GM19351 (cell line): Measurements from ENCODE around the gene GPR135.
"Not testable (repeated sequence)": the region's sequence is repeated elsewhere in the genome, so short reads cannot be mapped to it uniquely, and the experiment has no call there.

Experiments used
- ATAC-seq: cut with Tn5 transposase; IDR thresholded peaks from one replicate; pipeline ENCODE4 v1.9.1; 2021; ENCODE audit warnings: mild to moderate bottlenecking, moderate library complexity; ENCODE audit not compliant: unreplicated experiment

The GPR135 gene

DNA sequence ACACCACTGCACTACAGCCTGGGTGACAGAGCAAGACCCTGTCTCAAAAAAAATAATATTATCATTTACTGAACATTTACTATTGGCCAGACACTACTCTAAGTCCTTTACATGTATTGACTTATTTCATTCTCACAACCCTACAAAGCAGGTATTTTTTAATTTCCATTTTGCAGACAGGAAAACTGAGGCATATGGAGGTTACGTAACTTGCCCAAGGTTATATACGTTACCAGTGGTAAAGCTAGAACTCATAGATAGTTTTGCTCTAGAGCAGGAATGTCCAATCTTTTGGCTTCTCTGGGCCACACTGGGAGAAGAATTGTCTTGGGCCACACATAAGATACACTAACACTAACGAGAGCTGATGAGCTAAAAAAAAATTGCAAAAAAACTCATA, 13.4 kb upstream of the GPR135 start:
- no peak for ATAC-seq

GRCh38 chr14:59475709-59476108, 10.5 kb upstream of the GPR135 start:
- ATAC-seq, result no peak

DNA sequence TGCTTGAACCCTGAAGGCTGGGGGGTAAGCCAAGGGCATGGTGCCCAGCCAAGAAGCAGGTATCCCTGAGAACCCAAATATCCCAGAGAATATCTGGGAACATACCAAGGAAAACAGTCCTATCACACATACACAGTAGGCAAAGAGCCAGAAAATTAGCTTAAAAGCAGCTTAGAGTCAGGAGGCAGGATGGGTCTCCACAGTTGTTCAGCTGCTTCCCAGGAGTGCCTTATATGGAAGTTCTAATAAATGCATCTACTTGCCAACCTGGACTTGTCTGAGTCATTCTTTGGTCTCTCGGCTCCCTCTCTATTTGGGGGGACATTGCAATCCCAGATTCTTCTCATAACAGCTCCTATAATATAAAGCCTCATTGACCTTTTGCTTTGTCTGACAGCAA, 9.0 kb upstream of the GPR135 start:
- no peak for ATAC-seq

GRCh38 chr14:59464486-59465315, 479 bp downstream of the GPR135 start:
- peak; percentile 63 for ATAC-seq

GRCh38 chr14:59463787-59464485, 1.2 kb downstream of the GPR135 start:
- peak; percentile 35 for ATAC-seq

GRCh38 chr14:59461891-59462290, 3.3 kb downstream of the GPR135 start:
- ATAC-seq, result no peak

DNA sequence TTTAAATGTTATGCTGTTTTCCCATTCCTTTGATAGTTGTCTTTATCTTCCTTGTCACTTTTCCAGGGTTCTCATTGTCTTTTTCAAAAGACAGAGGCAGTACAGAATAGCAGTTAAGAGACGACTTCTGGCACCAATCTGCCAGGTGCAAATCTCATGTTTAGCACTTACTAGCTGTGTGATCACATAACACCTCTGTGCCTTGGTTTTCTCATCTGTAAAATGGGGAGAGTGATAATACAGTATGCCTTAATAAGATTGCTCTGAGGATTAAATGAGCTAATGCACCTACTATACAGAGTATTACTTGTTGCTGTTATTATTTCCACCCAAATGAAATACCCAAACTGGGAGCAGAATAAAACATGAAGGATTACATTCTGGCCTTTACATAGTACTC, 4.8 kb downstream of the GPR135 start:
- ATAC-seq, result no peak

- no peak for ATAC-seq
Observed at GRCh38 chr14:59458486-59458885, 6.7 kb downstream of the GPR135 start.

- ATAC-seq, result no peak
Observed at GRCh38 chr14:59455411-59455810, 9.8 kb downstream of the GPR135 start.

DNA sequence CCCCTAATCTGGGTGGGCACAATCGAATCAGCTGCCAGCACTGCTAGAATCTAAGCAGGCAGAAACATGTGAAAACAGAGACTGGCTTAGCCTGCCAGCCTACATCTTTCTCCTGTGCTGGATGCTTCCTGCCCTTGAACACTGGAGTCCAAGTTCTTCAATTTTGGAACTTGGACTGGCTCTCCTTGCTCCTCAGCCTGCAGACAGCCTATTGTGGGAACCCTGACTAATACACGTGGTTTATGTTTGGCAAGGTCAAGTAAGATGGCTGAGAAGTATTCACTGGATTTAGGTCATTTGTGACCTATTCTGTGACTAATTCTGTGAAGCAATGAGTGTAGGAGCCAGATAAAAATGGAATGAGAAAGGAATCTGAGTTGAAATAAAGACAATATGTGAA, 11.0 kb downstream of the GPR135 start:
- ATAC-seq, result no peak

DNA sequence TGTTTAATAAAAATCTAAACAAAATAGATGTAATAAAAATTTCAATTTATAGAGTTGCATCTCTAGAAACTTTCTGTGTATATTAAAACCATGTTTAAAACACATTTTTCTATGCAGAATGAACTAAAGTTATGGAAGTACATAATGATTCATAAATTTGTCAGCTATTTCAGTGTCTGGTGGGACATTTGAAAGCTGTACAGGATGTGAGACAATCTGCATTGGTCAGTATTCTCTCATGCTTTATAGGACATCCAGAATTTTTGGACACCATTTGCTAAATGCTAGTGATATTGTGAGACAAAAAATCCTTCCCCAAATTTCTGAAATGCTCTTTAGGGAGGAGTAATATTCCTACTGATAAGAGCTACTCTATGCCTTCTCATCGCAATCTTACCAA, 13.3 kb downstream of the GPR135 start:
- ATAC-seq, result no peak

- ATAC-seq, result no peak
Observed at GRCh38 chr14:59450716-59451115, 14.5 kb downstream of the GPR135 start.

DNA sequence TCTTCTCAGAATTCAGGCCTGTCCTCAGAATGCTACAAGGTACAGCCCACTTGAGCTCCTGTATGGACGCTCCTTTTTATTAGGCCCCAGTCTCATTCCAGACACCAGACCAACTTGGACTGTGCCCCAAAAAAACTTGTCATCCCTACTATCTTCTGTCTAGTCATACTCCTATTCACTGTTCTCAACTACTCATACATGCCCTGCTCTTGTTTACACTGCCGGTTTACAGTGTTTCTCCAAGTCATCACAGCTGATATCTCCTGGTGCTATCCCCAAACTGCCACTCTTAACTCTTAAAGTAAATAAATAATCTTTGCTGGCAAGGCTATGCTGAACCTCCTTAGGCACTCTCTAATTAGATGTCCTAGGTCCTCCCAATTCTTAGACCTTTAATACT, 16.5 kb downstream of the GPR135 start:
- not testable (repeated sequence) for ATAC-seq

DNA sequence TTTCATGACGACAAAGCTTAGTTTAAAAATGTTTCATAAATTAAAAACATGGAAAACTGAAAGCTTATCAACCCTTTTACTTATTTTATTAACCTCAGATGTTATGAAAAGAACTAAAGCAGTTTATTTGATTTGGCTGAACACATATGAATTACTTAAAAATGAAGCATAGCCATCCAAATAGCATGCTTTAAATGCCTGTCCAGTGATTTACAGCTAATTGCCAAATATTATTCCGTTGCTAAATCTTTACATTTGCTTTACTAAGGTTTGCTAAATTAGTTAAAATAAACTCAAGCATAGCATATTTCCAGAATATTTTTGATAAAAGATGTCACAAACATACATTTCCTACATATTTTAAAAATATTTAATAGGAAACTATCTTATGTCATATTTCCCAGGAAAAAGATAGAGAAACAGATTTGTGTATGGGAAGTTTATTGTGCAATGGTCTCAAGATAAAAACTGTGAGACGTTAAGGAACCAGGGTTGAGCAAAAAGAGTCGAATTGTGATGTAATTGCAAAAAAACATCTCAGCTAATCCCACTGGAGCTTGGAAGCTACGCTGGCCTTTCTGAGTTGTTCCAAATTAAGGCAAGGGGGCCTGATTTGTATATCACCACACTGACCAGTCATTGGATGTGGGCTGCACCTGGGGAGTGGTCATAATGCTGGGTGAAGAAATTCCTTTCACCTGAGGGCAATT, 25.8 kb downstream of the GPR135 start:
- ATAC-seq, result no peak

DNA sequence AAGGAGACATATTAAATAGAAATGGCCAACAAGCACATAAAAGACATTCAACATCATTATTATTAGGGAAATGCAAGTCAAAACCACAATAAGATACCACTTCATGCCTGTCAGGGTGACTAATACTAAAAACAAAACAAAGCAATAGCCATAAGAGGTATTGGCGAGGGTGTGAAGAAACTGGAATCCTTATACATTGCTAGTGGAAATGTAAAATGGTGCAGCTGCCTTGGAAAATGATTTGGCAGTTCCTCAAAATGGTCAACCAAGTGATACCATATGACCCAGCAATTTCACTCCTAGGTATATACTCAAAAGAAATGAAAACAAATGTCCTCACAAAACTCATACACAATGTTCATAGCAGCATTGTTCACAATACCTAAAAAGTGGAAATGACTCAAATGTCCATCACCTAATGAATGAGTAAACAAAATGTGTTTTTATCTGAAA, 27.0 kb downstream of the GPR135 start:
- ATAC-seq, result no peak

DNA sequence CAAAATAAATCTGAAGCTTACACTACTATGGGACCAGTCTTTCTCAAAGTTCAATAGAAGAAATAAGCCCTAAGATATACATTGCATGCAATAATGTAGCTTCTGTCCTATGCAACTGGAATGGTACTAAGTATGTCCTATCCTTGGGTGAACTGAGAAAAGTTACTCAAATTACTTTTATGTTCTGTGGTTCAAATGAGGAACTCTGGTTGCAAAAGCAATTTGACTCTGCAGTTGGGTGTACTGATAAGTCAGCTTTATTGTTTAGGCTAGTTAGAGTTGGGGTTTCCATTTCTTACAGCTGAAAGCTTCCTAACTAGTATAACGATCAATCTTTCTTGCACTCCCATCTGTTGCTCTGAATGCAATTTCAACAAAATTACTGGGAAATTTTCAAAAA, 29.2 kb downstream of the GPR135 start:
- ATAC-seq, result no peak

GRCh38 chr14:59435101-59435500, 30.1 kb downstream of the GPR135 start:
- no peak for ATAC-seq

DNA sequence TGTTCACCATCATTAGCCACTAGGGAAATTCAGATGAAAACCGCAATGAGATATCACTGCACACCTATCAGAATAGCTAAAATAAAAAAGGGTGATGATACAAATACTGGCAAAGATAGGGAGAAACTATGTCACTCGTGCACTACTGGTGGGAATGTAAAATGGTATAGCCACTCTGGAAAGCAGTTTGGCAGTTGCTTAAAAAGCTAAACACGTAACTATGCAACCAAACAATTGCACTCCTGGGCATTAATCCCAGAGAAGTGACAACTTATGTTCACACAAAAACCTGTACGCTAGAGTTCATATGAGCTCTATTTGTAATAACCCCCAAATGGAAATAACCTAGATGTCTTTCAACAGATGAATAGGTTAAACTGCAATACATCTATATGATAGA, 35.4 kb downstream of the GPR135 start:
- ATAC-seq, result no peak

DNA sequence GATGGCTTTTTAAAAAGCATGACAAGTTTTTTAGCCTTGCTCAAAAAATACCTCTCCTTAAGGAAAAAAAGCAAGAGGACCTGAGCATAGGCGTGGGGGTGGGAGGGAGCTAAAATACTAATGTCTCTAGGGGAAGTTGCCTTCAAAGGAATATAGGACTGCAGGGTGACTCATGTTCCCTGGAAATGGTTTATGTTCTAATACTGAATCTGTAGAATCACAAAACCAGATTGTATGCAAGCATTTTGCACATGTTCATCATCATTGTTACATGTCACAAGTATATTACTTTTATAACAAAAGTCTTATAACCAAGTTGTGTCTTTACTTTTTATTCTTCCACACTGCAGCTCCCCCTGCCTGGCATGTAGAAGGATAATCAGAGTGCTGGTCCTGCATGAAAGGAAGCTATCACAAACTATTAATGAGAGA, 36.6 kb downstream of the GPR135 start:
- ATAC-seq, result no peak

GRCh38 chr14:59427653-59428580, 37.3 kb downstream of the GPR135 start:
- no peak for ATAC-seq
